Panc1 (cell line): Measurements from ENCODE around the gene EXD3.

Experiments used
- POLR2AphosphoS5 ChIP-seq: IDR thresholded peaks from 2 replicates; pipeline ENCODE4 v1.6.1; 2012; ENCODE audit warnings: mild to moderate bottlenecking, low read depth, low read length, moderate library complexity
- SIN3A ChIP-seq: IDR thresholded peaks from 2 replicates; pipeline ENCODE4 v1.6.1; 2012; ENCODE audit warnings: low read depth, mild to moderate bottlenecking, low read length, moderate library complexity, borderline replicate concordance; ENCODE audit not compliant: insufficient read depth
- TCF7L2 ChIP-seq: IDR thresholded peaks from 2 replicates; pipeline ENCODE4 v1.6.1; 2011; ENCODE audit warnings: mild to moderate bottlenecking, low read depth, low read length, inconsistent platforms
- TF ChIP-seq, protein P1 (sequence below), 2 experiments: IDR thresholded peaks; 2 replicates each; pipeline ENCODE4 v1.6.1; 2011 to 2012; ENCODE audit warnings: low read depth in 2 of 2, control low read depth in 1 of 2, low read length in 1 of 2, mild to moderate bottlenecking in 1 of 2, moderate library complexity in 1 of 2; ENCODE audit not compliant: insufficient read depth in 1 of 2
- TF ChIP-seq, protein P2 (sequence below): fragments of 450-650 bp; IDR thresholded peaks from 2 replicates; pipeline ENCODE4 v1.5.1; 2017; ENCODE audit warnings: mild to moderate bottlenecking

DNA sequence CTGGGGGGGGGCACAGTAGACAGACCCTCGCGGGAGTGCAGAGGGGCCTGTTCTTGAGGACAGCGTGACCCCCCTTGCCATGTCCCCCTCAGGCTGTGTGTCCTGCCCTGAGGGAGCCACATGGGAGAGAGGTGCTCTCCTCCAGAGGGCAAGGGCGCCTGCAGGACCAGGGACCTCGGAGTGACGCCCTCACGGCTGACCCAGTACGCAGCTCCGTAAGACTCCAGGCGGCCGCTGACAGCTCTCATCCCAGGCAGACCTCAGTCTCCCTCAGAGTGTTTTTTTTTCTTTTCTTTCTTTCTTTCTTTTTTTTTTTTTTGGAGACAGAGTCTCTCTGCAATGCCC is 27.3 kb downstream of the EXD3 start:
- TF ChIP-seq, protein P1, sequence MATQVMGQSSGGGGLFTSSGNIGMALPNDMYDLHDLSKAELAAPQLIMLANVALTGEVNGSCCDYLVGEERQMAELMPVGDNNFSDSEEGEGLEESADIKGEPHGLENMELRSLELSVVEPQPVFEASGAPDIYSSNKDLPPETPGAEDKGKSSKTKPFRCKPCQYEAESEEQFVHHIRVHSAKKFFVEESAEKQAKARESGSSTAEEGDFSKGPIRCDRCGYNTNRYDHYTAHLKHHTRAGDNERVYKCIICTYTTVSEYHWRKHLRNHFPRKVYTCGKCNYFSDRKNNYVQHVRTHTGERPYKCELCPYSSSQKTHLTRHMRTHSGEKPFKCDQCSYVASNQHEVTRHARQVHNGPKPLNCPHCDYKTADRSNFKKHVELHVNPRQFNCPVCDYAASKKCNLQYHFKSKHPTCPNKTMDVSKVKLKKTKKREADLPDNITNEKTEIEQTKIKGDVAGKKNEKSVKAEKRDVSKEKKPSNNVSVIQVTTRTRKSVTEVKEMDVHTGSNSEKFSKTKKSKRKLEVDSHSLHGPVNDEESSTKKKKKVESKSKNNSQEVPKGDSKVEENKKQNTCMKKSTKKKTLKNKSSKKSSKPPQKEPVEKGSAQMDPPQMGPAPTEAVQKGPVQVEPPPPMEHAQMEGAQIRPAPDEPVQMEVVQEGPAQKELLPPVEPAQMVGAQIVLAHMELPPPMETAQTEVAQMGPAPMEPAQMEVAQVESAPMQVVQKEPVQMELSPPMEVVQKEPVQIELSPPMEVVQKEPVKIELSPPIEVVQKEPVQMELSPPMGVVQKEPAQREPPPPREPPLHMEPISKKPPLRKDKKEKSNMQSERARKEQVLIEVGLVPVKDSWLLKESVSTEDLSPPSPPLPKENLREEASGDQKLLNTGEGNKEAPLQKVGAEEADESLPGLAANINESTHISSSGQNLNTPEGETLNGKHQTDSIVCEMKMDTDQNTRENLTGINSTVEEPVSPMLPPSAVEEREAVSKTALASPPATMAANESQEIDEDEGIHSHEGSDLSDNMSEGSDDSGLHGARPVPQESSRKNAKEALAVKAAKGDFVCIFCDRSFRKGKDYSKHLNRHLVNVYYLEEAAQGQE (IDR thresholded peaks at IDR 0.05; ENCODE audit: insufficient read depth in 1 of 2, low read depth in 2 of 2, low read length in 1 of 2): no peak
- TF ChIP-seq, protein P2, sequence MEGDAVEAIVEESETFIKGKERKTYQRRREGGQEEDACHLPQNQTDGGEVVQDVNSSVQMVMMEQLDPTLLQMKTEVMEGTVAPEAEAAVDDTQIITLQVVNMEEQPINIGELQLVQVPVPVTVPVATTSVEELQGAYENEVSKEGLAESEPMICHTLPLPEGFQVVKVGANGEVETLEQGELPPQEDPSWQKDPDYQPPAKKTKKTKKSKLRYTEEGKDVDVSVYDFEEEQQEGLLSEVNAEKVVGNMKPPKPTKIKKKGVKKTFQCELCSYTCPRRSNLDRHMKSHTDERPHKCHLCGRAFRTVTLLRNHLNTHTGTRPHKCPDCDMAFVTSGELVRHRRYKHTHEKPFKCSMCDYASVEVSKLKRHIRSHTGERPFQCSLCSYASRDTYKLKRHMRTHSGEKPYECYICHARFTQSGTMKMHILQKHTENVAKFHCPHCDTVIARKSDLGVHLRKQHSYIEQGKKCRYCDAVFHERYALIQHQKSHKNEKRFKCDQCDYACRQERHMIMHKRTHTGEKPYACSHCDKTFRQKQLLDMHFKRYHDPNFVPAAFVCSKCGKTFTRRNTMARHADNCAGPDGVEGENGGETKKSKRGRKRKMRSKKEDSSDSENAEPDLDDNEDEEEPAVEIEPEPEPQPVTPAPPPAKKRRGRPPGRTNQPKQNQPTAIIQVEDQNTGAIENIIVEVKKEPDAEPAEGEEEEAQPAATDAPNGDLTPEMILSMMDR: no peak
- TF ChIP-seq TCF7L2 (no peak), POLR2AphosphoS5 (no peak), SIN3A (no peak)
